PC-9 (cell line): Measurements from ENCODE around the gene DYNC1I2. TPM values are rescaled to one million over a fixed set of nuclear protein-coding genes. Genes with fewer than 3 reads are reported as not detected.
"Not testable (repeated sequence)": the region's sequence is repeated elsewhere in the genome, so short reads cannot be mapped to it uniquely, and the experiment has no call there.

ENCODE experiments used
- BruUV-seq: library from RNA; stranded (reverse); fragments of 400-500 nt; replicated peaks from 2 replicates; lab custom pipeline; 2021; lab: Mats Ljungman, UMichigan
- CTCF ChIA-PET: fragments of 300-600 bp; sonication (Branson Sonifier 250); formaldehyde crosslinking; loops from one replicate; lab custom pipeline; 2022; ENCODE audit warnings: antibody characterized with exemption; lab: Charles Lee
- POLR2A ChIA-PET: fragments of 300-600 bp; sonication (Branson Sonifier 250); formaldehyde crosslinking; loops from one replicate; lab custom pipeline; 2022; ENCODE audit warnings: antibody characterized with exemption; ENCODE audit not compliant: unreplicated experiment; lab: Charles Lee
- DNase-seq, 2 experiments: peaks; one replicate each; pipeline versions ENCODE4 v3.0.0 to v3.0.0-alpha.2; 2015 to 2022; ENCODE audit warnings: mixed read lengths in 1 of 2
- H2AFZ ChIP-seq: fragments of 200-600 bp; sonication (generic); 2 replicates; pipeline ENCODE4 v1.8.1; 2017; ENCODE audit warnings: antibody characterized with exemption
- H3F3A ChIP-seq: fragments of 200-600 bp; sonication (generic); 2 replicates; pipeline ENCODE4 v1.8.1; 2017; ENCODE audit warnings: antibody characterized with exemption, mild to moderate bottlenecking, low read depth; ENCODE audit not compliant: insufficient read depth
- H3K27ac ChIP-seq: fragments of 200-600 bp; sonication (generic); 2 replicates; pipeline ENCODE4 v1.6.1; 2016; ENCODE audit warnings: mixed run types
- H3K27me3 ChIP-seq: fragments of 200-600 bp; sonication (generic); 2 replicates; pipeline ENCODE4 v1.6.1; 2016; ENCODE audit warnings: low read depth, mixed run types; ENCODE audit not compliant: insufficient read depth
- H3K36me3 ChIP-seq: fragments of 200-600 bp; sonication (generic); 2 replicates; pipeline ENCODE4 v1.6.1; 2016; ENCODE audit warnings: low read depth, mixed run types
- H3K4me1 ChIP-seq: fragments of 200-600 bp; sonication (generic); replicated peaks from 2 replicates; pipeline ENCODE4 v1.6.1; 2016; ENCODE audit warnings: mixed run types; ENCODE audit not compliant: insufficient read depth
- H3K4me2 ChIP-seq: fragments of 200-600 bp; sonication (generic); 2 replicates; pipeline ENCODE4 v1.6.1; 2017; ENCODE audit warnings: mixed run types
- H3K4me3 ChIP-seq: fragments of 200-600 bp; sonication (generic); 2 replicates; pipeline ENCODE4 v1.6.1; 2016; ENCODE audit warnings: mixed run types
- H3K79me2 ChIP-seq: fragments of 200-600 bp; sonication (generic); 2 replicates; pipeline ENCODE4 v1.6.1; 2017; ENCODE audit warnings: low read depth, mixed run types
- H3K9me2 ChIP-seq: fragments of 200-600 bp; sonication (generic); 2 replicates; pipeline ENCODE4 v1.8.1; 2017; ENCODE audit warnings: mild to moderate bottlenecking; ENCODE audit not compliant: insufficient read depth
- H3K9me3 ChIP-seq: fragments of 200-600 bp; sonication (generic); 2 replicates; pipeline ENCODE4 v1.8.1; 2016; ENCODE audit warnings: low read depth; ENCODE audit not compliant: insufficient read depth
- H4K20me1 ChIP-seq: fragments of 200-600 bp; sonication (generic); 2 replicates; pipeline ENCODE4 v1.8.1; 2017; ENCODE audit not compliant: insufficient read depth
- CTCF ChIP-seq: fragments of 200-600 bp; sonication (generic); conservative IDR thresholded peaks from 2 replicates; pipeline ENCODE4 v1.6.1; 2017; ENCODE audit warnings: mixed run types, antibody characterized with exemption, mild to moderate bottlenecking, moderate library complexity
- EZH2 ChIP-seq: fragments of 200-600 bp; sonication (generic); IDR thresholded peaks from 2 replicates; pipeline ENCODE4 v1.8.0; 2017; ENCODE audit warnings: antibody characterized with exemption, low read depth
- intact Hi-C: fragments of 100-400 bp; cut with micrococcal nuclease; formaldehyde crosslinking; loops from one replicate; pipeline ENCODE4 v1.10.0; 2022; ENCODE audit not compliant: unreplicated experiment
- total RNA-seq: library from RNA; stranded (reverse); gene quantifications from 2 replicates; pipeline ENCODE4 v1.2.3, GENCODE V29; 2021

Gene DYNC1I2
- total RNA-seq, 1 experiment from 2014 or later: 151 TPM

DNA sequence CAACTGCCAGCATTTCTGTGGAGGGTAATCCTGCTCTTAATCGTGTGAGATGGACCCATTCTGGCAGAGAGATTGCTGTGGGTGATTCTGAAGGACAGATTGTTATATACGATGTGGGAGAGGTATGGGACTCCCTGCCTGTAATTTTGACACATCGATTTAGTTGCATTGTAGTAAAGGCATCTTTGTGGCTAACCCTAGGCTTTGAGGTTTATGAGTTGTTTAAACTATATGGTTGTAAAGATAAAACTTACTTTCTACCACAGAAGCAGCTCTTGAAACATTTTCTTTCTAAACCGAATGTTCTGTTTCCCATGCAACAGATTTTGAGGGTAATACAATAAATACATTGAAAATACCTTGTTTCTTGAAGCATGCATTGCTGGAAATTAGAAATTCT, 58.5 kb downstream of the DYNC1I2 start:
- no peak overlapping the region for H3K4me2 ChIP-seq
- POLR2A ChIA-PET: no interaction called here
- no peaks in the 10 kb centered on the region for H3K4me1 ChIP-seq
- no TSS peak for BruUV-seq
- H2AFZ ChIP-seq: no peak overlapping the region
- DNase-seq: no peak
- H3K79me2 ChIP-seq: no peaks in the 10 kb centered on the region
- H3K4me3 ChIP-seq: no peak overlapping the region
- H3K9me3 ChIP-seq: no peaks in the 10 kb centered on the region
- no peak overlapping the region for H3K27ac ChIP-seq
- H4K20me1 ChIP-seq: no peaks in the 10 kb centered on the region
- H3K27me3 ChIP-seq: no peaks in the 10 kb centered on the region
- TF ChIP-seq EZH2 (no peak), CTCF (no peak)
- H3F3A ChIP-seq: no peaks in the 10 kb centered on the region
- H3K9me2 ChIP-seq: no peaks in the 10 kb centered on the region
- CTCF ChIA-PET: no interaction called here
- peaks cover 59% of the 10 kb centered on the region for H3K36me3 ChIP-seq
- intact Hi-C loops: no loop called here

DNA sequence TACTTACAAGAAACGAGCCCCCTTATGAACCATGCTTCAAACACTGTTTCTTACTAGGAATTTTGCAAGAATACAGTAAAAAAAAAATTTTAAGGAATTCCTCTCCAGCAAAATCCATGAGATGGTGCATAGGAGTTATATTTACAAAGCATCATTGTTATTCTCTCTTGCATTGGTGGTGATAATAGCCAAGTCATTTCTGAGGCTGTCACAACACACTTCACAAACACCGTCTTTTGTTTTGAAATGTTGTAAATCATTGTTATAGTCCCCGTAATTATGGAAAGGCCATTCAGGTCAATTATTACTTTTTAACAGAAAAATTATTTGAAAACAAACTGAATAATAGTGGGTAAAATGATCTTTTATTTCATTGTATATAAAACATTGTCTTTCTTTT, 60.1 kb downstream of the DYNC1I2 start:
- Histone ChIP-seq H2AFZ (no peak overlapping the region), H3F3A (no peaks in the 10 kb centered on the region), H3K79me2 (no peaks in the 10 kb centered on the region), H3K9me2 (no peaks in the 10 kb centered on the region), H3K4me2 (no peak overlapping the region), H4K20me1 (no peaks in the 10 kb centered on the region), H3K27ac (no peak overlapping the region), H3K9me3 (no peaks in the 10 kb centered on the region), H3K36me3 (peaks cover 54% of the 10 kb centered on the region), H3K4me1 (no peaks in the 10 kb centered on the region), H3K4me3 (no peak overlapping the region), H3K27me3 (no peaks in the 10 kb centered on the region)
- no peak for DNase-seq
- POLR2A ChIA-PET: no interaction called here
- intact Hi-C loops: no loop called here
- no TSS peak for BruUV-seq
- CTCF ChIA-PET: no interaction called here
- TF ChIP-seq CTCF: no peak
- TF ChIP-seq EZH2: no peak

DNA sequence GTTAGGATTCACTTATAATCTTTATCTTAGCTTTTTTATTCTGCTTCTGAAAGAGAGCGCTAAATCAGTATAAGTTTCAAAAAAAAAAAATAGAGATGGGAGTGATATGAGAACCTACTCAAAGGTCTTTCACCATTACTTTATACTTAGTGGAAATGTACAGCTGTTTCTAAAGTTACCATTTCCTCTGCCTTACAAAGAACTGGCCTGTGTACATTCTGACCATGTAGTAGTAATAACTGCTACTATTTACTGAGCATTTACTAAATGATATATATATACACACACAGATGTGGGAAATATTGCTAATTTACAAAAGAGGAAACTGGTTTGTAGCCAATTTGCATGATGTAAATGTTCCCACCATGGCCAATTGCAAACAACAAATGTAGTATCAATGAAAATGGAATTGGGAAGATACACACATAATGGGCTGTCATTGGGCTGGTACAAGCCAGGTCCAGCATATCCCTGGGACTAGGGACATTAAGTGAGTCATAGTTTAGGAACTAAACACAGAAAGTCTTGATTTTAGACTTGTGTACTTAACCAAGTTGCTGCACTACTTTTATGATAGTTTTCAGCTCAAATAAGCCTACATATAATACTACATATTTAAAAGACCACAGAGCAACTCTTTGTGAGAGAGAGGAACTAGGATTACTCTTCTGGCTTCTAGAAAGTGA, 67.1 kb downstream of the DYNC1I2 start:
- Histone ChIP-seq H3K36me3 (peaks cover 24% of the 10 kb centered on the region), H3K4me3 (no peak overlapping the region), H4K20me1 (no peaks in the 10 kb centered on the region), H2AFZ (no peak overlapping the region), H3K79me2 (no peaks in the 10 kb centered on the region), H3K9me3 (no peaks in the 10 kb centered on the region), H3F3A (no peaks in the 10 kb centered on the region), H3K27me3 (no peaks in the 10 kb centered on the region), H3K27ac (no peak overlapping the region), H3K9me2 (no peaks in the 10 kb centered on the region), H3K4me1 (no peaks in the 10 kb centered on the region), H3K4me2 (no peak overlapping the region)
- intact Hi-C loops: no loop called here
- POLR2A ChIA-PET: no interaction called here
- no TSS peak for BruUV-seq
- no peak for DNase-seq
- TF ChIP-seq CTCF (no peak), EZH2 (no peak)
- CTCF ChIA-PET: no interaction called here

GRCh38 chr2:171758762-171759161, 71.5 kb downstream of the DYNC1I2 start:
- H3K4me1 ChIP-seq, H3K27me3 ChIP-seq, H3K79me2 ChIP-seq, H3K4me2 ChIP-seq, H4K20me1 ChIP-seq, H3F3A ChIP-seq, H3K4me3 ChIP-seq, DNase-seq, H3K9me2 ChIP-seq, H3K36me3 ChIP-seq, H3K27ac ChIP-seq, H2AFZ ChIP-seq, CTCF ChIA-PET, BruUV-seq, intact Hi-C loops, H3K9me3 ChIP-seq: not testable (repeated sequence)
- POLR2A ChIA-PET: interaction anchor here (0.7 kb wide), 1 partner anchor 33 kb away, joined by 4 read pairs; no protein-coding TSS in a partner anchor

GRCh38 chr2:171761176-171761575, 73.9 kb downstream of the DYNC1I2 start:
- DNase-seq, H3F3A ChIP-seq, H3K27ac ChIP-seq, POLR2A ChIA-PET, H3K79me2 ChIP-seq, H3K4me2 ChIP-seq, H3K27me3 ChIP-seq, H3K4me3 ChIP-seq, H4K20me1 ChIP-seq, H3K9me2 ChIP-seq, H2AFZ ChIP-seq, BruUV-seq, H3K4me1 ChIP-seq, intact Hi-C loops, H3K9me3 ChIP-seq, H3K36me3 ChIP-seq: not testable (repeated sequence)
- CTCF ChIA-PET: interaction anchor here (0.7 kb wide), 1 partner anchor 1274 kb away, joined by 3 read pairs; no protein-coding TSS in a partner anchor
